ENCODE measurements around the gene HSPBAP1.
"Not testable (repeated sequence)": the region's sequence is repeated elsewhere in the genome, so short reads cannot be mapped to it uniquely, and the experiment has no call there.

HSPBAP1 gene

DNA sequence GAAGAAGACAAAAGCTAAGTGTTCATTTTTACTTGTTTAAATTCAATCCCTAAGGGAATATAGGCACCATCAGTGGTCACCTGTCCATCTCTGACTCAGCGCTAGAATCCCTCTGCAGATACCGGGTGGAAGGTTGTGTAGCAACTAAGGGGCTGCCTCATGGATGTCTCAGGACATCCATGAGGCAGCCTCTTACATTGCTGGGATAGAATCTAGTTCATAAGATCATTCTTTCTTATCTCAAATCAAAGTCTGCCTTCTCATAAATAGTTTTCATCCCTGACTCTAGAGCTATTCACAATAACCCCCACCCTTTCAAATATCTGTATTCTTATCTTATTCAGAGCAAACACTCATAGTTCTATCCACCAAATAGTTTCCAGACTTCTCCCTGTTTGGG lies 38.1 kb downstream of the HSPBAP1 start:
- H3K4me3 ChIP-seq (ENCODE audit: low read depth, low read length): no peak overlapping the region
- no peak for TF ChIP-seq CTCF (IDR thresholded peaks at IDR 0.05; ENCODE audit: low read depth, low read length)

DNA sequence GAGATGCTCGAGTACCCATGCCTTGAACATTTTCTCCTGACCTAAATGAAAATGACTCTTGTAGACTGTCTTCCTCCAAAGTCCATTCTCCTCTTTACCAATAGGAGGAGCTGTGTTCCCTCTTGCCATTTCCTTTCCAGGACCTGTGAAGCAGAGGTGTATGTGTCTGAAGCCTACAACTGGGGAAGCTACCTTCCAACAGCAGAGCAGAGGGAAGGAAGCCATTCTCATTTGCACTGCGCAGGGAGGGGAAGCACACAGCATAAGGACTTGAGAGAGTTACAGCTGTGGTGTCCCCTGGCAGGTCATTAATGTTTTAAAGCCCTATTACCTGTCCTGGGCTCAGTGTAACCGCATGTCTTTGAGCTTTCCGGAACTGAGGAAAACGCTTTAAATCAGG lies 38.7 kb downstream of the HSPBAP1 start:
- peak; percentile 77 for TF ChIP-seq CTCF (IDR thresholded peaks at IDR 0.05; ENCODE audit: low read depth, low read length)
- H3K4me3 ChIP-seq (ENCODE audit: low read depth, low read length): no peak overlapping the region

- no peak for TF ChIP-seq CTCF (IDR thresholded peaks at IDR 0.05; ENCODE audit: low read depth, low read length)
- H3K4me3 ChIP-seq (ENCODE audit: low read depth, low read length): no peak overlapping the region
Observed at GRCh38 chr3:122748347-122748746, 45.3 kb downstream of the HSPBAP1 start.

- H3K4me3 ChIP-seq (ENCODE audit: low read depth, low read length): not testable (repeated sequence)
Observed at GRCh38 chr3:122747295-122747694, 46.3 kb downstream of the HSPBAP1 start.

- no peak for TF ChIP-seq CTCF (IDR thresholded peaks at IDR 0.05; ENCODE audit: low read depth, low read length)
- no peak overlapping the region for H3K4me3 ChIP-seq (ENCODE audit: low read depth, low read length)
Observed at GRCh38 chr3:122745369-122746021, 48.1 kb downstream of the HSPBAP1 start.

DNA sequence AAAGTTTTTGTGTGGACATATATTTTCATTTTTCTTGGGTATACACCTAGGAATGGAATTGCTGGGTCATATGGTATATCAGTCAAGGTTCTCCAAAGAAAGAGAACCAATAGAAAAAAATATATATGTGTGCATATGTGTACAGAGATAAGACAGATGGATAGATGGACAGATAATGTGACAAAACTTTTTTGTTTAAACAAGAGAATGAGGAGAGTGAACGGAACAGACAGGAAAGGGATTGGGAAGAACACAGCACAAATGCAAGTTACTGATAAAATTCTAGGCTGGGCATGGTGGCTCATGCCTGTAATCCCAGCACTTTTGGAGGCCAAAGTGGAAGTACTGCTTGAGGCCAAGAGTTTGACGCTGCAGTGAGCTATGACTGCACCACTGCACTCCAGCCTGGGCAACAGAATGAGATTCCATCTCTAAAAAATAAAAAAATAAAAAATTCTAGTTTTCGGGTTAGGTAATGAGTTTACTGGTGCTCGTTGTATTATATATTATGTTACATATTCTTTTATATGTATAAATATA lies 50.0 kb downstream of the HSPBAP1 start:
- no peak for TF ChIP-seq CTCF (IDR thresholded peaks at IDR 0.05; ENCODE audit: low read depth, low read length)
- H3K4me3 ChIP-seq (ENCODE audit: low read depth, low read length): no peak overlapping the region

- no peak for TF ChIP-seq CTCF (IDR thresholded peaks at IDR 0.05; ENCODE audit: low read depth, low read length)
- H3K4me3 ChIP-seq (ENCODE audit: low read depth, low read length): no peak overlapping the region
Observed at GRCh38 chr3:122742234-122742633, 51.4 kb downstream of the HSPBAP1 start.

DNA sequence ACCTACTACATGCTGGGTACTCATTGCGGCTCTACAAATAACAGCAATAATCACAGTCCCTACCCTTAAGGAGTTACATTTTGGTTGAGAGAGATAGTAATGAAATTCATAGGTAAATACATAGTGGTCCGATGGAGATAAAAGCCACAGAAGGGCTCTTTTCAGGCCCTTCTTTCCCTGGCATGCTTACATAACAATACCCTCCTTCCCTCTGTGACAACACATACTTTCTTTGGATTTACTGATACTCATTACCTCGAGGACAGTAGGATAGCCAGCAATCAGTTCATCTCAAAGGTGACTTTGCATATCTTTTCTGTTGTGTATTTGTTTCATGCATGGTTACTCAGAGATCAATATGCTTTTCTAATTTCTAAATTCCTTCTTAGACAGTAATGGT lies 54.5 kb downstream of the HSPBAP1 start:
- no peak for TF ChIP-seq CTCF (IDR thresholded peaks at IDR 0.05; ENCODE audit: low read depth, low read length)
- H3K4me3 ChIP-seq (ENCODE audit: low read depth, low read length): no peak overlapping the region

GRCh38 chr3:122732682-122733525 lies 60.7 kb downstream of the HSPBAP1 start:
- not testable (repeated sequence) for H3K4me3 ChIP-seq (ENCODE audit: low read depth, low read length)

Data from WI38 (cell line).